CD4-positive, alpha-beta T cell (primary cell): ENCODE data around the gene GAS2L1. TPM values are rescaled to one million over a fixed set of nuclear protein-coding genes. Genes with fewer than 3 reads are reported as not detected.

Source experiments
- ATAC-seq: fragments of 200-7000 bp; cut with Tn5 transposase; one replicate; pipeline ENCODE4 v1.10.0; 2022; ENCODE audit warnings: mild to moderate bottlenecking; ENCODE audit not compliant: poor library complexity
- CTCF ChIA-PET: fragments of 350-600 bp; sonication (Branson Sonifier 250); formaldehyde crosslinking; loops from one replicate; lab custom pipeline; 2021; ENCODE audit warnings: antibody characterized with exemption, inconsistent platforms; lab: Charles Lee
- POLR2A ChIA-PET: fragments of 350-600 bp; sonication (Branson Sonifier 250); formaldehyde crosslinking; loops from one replicate; lab custom pipeline; 2021; ENCODE audit warnings: antibody characterized with exemption, inconsistent platforms; lab: Charles Lee
- DNase-seq, 14 experiments: peaks; one replicate each; pipeline ENCODE4 v3.0.0-alpha.2; 2013 to 2020; ENCODE audit warnings: mixed read lengths in 2 of 14
- H3K27ac ChIP-seq, 2 donors: one replicate each; pipeline versions ENCODE4 v1.5.1 to v1.7.0; 2013; ENCODE audit warnings: low read length in 2 of 2, low read depth in 1 of 2, mild to moderate bottlenecking in 1 of 2
- H3K27me3 ChIP-seq, 2 experiments: 1 replicate in 1 of 2; 2 replicates in 1 of 2; pipeline versions ENCODE4 v1.6.1 to v1.7.0; 2013; ENCODE audit warnings: low read length in 2 of 2, control low read depth in 1 of 2, mild to moderate bottlenecking in 1 of 2, moderate library complexity in 1 of 2; ENCODE audit not compliant: insufficient read depth in 2 of 2, control insufficient read depth in 1 of 2
- H3K36me3 ChIP-seq: one replicate; pipeline ENCODE4 v1.6.1; 2013; ENCODE audit warnings: low read length, control low read depth; ENCODE audit not compliant: insufficient read depth
- H3K4me1 ChIP-seq: one replicate; pipeline ENCODE4 v1.6.1; 2013; ENCODE audit warnings: low read length, control low read depth; ENCODE audit not compliant: insufficient read depth
- H3K4me3 ChIP-seq: one replicate; pipeline ENCODE4 v1.5.1; 2013; ENCODE audit warnings: mild to moderate bottlenecking, low read length, moderate library complexity
- H3K9me3 ChIP-seq, 2 experiments: 1 replicate in 1 of 2; 2 replicates in 1 of 2; pipeline versions ENCODE4 v1.6.1 to v1.7.0; 2013; ENCODE audit warnings: low read length in 2 of 2, mild to moderate bottlenecking in 2 of 2, control low read depth in 1 of 2, moderate library complexity in 1 of 2; ENCODE audit not compliant: control insufficient read depth in 1 of 2, insufficient read depth in 1 of 2
- H3K27ac Mint-ChIP-seq: one replicate; pipeline ENCODE4 v1.8.0; 2020; ENCODE audit warnings: mixed read lengths
- H3K27me3 Mint-ChIP-seq: one replicate; pipeline ENCODE4 v1.8.0; 2021; ENCODE audit warnings: mixed read lengths
- H3K36me3 Mint-ChIP-seq: one replicate; pipeline ENCODE4 v1.8.0; 2021; ENCODE audit warnings: low read depth, mixed read lengths
- H3K4me1 Mint-ChIP-seq: one replicate; pipeline ENCODE4 v1.8.0; 2021; ENCODE audit warnings: low read depth, mixed read lengths
- H3K4me3 Mint-ChIP-seq: one replicate; pipeline ENCODE4 v1.8.0; 2020; ENCODE audit warnings: mild to moderate bottlenecking, mixed read lengths
- H3K9me3 Mint-ChIP-seq: one replicate; pipeline ENCODE4 v1.8.0; 2020; ENCODE audit warnings: mixed read lengths
- intact Hi-C, 2 experiments: fragments of 100-400 bp; cut with DNase I in 1 of 2; cut with micrococcal nuclease in 1 of 2; formaldehyde crosslinking; loops; one replicate each; pipeline versions ENCODE4 v1.15.1 to v1.9.0; 2023 to 2025; cut with DNase I, micrococcal nuclease
- total RNA-seq, 174 experiments: library from RNA in 2 of 174; stranded (reverse) in 2 of 174; gene quantifications; one replicate each; pipeline ENCODE4 v1.2.3 and lab custom pipeline; 2021 to 2026
- TF ChIP-seq, protein P1 (sequence below): fragments of 200-600 bp; IDR thresholded peaks from one replicate; pipeline ENCODE4 v1.8.0; 2022; ENCODE audit warnings: antibody characterized with exemption, mild to moderate bottlenecking

Gene GAS2L1
- total RNA-seq, 2 experiments from 2014 or later = 0.28 to 0.77 TPM

DNA sequence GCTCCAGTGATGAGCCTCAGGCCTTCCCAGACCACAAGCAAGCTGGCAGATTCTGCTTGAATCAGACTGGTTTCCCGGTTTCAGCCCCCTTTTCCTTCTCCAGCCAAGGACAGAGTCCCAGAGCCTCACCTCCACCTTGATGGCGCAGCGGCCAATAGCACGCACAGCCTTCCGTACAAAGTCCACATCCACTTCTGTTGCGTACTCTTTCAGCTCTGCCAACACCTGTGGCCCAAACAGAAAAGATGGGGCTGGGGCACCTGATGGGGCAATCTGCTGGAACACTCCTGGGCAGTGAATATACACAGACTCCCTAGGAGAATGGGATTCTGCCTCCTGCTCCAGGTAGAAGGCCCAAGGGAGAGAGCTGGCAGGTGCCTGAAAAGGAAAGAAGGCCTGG lies 44.6 kb downstream of the GAS2L1 start:
- no peaks in the 10 kb centered on the region for H3K9me3 ChIP-seq
- H3K27ac ChIP-seq = no peak overlapping the region
- H3K27ac Mint-ChIP-seq = no peak overlapping the region
- no peak overlapping the region for H3K4me3 Mint-ChIP-seq
- CTCF ChIA-PET = no interaction called here
- peaks cover 99% of the 10 kb centered on the region for H3K36me3 ChIP-seq
- intact Hi-C loops = no loop called here
- DNase-seq = no peak
- H3K27me3 Mint-ChIP-seq = no peaks in the 10 kb centered on the region
- TF ChIP-seq, protein P1, sequence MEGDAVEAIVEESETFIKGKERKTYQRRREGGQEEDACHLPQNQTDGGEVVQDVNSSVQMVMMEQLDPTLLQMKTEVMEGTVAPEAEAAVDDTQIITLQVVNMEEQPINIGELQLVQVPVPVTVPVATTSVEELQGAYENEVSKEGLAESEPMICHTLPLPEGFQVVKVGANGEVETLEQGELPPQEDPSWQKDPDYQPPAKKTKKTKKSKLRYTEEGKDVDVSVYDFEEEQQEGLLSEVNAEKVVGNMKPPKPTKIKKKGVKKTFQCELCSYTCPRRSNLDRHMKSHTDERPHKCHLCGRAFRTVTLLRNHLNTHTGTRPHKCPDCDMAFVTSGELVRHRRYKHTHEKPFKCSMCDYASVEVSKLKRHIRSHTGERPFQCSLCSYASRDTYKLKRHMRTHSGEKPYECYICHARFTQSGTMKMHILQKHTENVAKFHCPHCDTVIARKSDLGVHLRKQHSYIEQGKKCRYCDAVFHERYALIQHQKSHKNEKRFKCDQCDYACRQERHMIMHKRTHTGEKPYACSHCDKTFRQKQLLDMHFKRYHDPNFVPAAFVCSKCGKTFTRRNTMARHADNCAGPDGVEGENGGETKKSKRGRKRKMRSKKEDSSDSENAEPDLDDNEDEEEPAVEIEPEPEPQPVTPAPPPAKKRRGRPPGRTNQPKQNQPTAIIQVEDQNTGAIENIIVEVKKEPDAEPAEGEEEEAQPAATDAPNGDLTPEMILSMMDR = no peak
- H3K36me3 Mint-ChIP-seq = peaks cover 98% of the 10 kb centered on the region
- no peaks in the 10 kb centered on the region for H3K4me1 Mint-ChIP-seq
- H3K4me1 ChIP-seq = no peaks in the 10 kb centered on the region
- POLR2A ChIA-PET = no interaction called here
- H3K9me3 Mint-ChIP-seq = no peaks in the 10 kb centered on the region
- no peaks in the 10 kb centered on the region for H3K27me3 ChIP-seq
- H3K4me3 ChIP-seq = no peak overlapping the region
- no peak for ATAC-seq

DNA sequence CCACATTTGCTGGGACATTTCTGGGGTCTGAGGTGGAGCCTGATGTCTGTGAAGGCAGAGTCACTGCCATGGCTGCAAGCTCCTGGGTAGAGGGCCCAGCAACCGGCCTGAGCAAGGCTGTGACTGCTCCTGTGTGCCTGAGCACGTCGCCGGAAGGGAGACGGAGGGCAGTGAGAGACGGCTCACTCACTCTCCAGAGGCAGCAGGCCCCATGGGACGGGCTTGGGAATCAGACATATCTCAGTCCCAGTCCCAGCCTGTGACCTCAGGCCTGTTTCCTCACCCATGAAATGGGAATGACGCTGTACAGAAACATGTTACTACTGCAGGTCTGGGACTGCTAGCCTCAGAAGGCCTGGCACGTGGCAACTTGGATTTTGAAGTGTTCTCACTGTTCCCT lies 45.4 kb downstream of the GAS2L1 start:
- CTCF ChIA-PET = no interaction called here
- no peaks in the 10 kb centered on the region for H3K9me3 Mint-ChIP-seq
- Histone ChIP-seq H3K9me3 (no peaks in the 10 kb centered on the region), H3K27ac (no peak overlapping the region), H3K27me3 (no peaks in the 10 kb centered on the region), H3K4me3 (no peak overlapping the region), H3K36me3 (peaks cover 98% of the 10 kb centered on the region), H3K4me1 (no peaks in the 10 kb centered on the region)
- TF ChIP-seq, protein P1 = no peak
- ATAC-seq = no peak
- intact Hi-C loops = no loop called here
- H3K27me3 Mint-ChIP-seq = no peaks in the 10 kb centered on the region
- peaks cover 98% of the 10 kb centered on the region for H3K36me3 Mint-ChIP-seq
- DNase-seq = no peak
- H3K4me1 Mint-ChIP-seq = no peaks in the 10 kb centered on the region
- POLR2A ChIA-PET = no interaction called here
- no peak overlapping the region for H3K27ac Mint-ChIP-seq
- H3K4me3 Mint-ChIP-seq = no peak overlapping the region

DNA sequence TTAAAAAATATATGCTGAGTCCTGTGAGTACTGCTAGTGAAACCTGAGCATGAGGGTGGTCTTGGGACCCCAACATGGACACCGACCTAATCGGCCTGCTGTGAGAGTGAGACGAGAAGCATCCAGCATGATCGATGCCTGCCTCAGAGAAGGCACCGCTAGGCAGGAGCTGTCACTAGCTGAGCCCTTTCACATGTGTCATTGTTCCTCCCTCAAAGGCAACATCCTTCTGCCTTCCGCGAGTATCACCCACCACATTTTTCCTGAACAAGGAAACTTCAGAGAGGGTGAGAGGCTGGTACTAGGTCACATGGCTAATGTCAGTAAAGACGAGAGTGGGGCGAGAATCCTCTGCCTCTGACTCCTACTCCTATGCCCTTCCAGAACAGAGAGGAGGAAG lies 46.3 kb downstream of the GAS2L1 start:
- CTCF ChIA-PET = no interaction called here

More for the DNA sequence above, 46.3 kb downstream of the GAS2L1 start:
- Mint-ChIP-seq H3K27me3 (no peaks in the 10 kb centered on the region), H3K9me3 (no peaks in the 10 kb centered on the region), H3K36me3 (peaks cover 89% of the 10 kb centered on the region), H3K4me1 (no peaks in the 10 kb centered on the region), H3K4me3 (no peak overlapping the region), H3K27ac (no peak overlapping the region)
- no peaks in the 10 kb centered on the region for H3K4me1 ChIP-seq
- H3K27me3 ChIP-seq = no peaks in the 10 kb centered on the region
- peaks cover 90% of the 10 kb centered on the region for H3K36me3 ChIP-seq
- H3K9me3 ChIP-seq = no peaks in the 10 kb centered on the region
- no peak overlapping the region for H3K4me3 ChIP-seq
- TF ChIP-seq, protein P1 = no peak
- no peak for DNase-seq
- H3K27ac ChIP-seq = no peak overlapping the region
- intact Hi-C loops = no loop called here
- POLR2A ChIA-PET = no interaction called here
- ATAC-seq = no peak
